HFFc6 (cell line): ENCODE measurements around the gene NPR2. TPM values are rescaled to one million over a fixed set of nuclear protein-coding genes. Genes with fewer than 3 reads are reported as not detected.

ENCODE experiments used
- DNase-seq: peaks from one replicate; pipeline ENCODE4 v3.0.0-alpha.2; 2018
- H3K27ac Mint-ChIP-seq: 2 replicates; pipeline ENCODE4 v1.8.0; 2020; ENCODE audit warnings: mild to moderate bottlenecking, mixed read lengths
- H3K27me3 Mint-ChIP-seq: 2 replicates; pipeline ENCODE4 v1.8.0; 2021; ENCODE audit warnings: mild to moderate bottlenecking, moderate library complexity, mixed read lengths; ENCODE audit not compliant: insufficient read depth
- H3K36me3 Mint-ChIP-seq: 2 replicates; pipeline ENCODE4 v1.8.0; 2021; ENCODE audit warnings: low read depth, mixed read lengths
- H3K4me1 Mint-ChIP-seq: 2 replicates; pipeline ENCODE4 v1.8.0; 2020; ENCODE audit warnings: low read depth, mixed read lengths
- H3K4me3 Mint-ChIP-seq: 2 replicates; pipeline ENCODE4 v1.8.0; 2020; ENCODE audit warnings: mild to moderate bottlenecking, moderate library complexity, mixed read lengths
- H3K9me3 Mint-ChIP-seq: 2 replicates; pipeline ENCODE4 v1.8.0; 2020; ENCODE audit warnings: mild to moderate bottlenecking, mixed read lengths
- CTCF ChIP-seq: fragments of 200-600 bp; sonication (generic); IDR thresholded peaks from 2 replicates; pipeline ENCODE4 v1.5.0; 2021; ENCODE audit warnings: antibody characterized with exemption, mild to moderate bottlenecking
- total RNA-seq, 6 experiments: library from RNA; stranded (reverse); fragmentation: NEBNext Ultra II Directional; extraction: Animal tissue kit (Norgen Biotek cat#: 25700); gene quantifications; 2 replicates in 1 of 6; 3 replicates in 5 of 6; pipeline ENCODE4 v1.2.3, GENCODE V29; 2021

Gene NPR2
- total RNA-seq, 6 experiments from 2014 or later = 38.3 to 48.5 (median 41.7) TPM

GRCh38 chr9:35844628-35845270 is 53.4 kb downstream of the NPR2 start:
- no peaks in the 10 kb centered on the region; the same call in none of the 2 replicates for H3K27me3 Mint-ChIP-seq
- DNase-seq = peak; percentile 90
- TF ChIP-seq CTCF = no peak
- H3K27ac Mint-ChIP-seq = peak overlapping the region; percentile 75
- peaks cover 45% of the 10 kb centered on the region for H3K4me1 Mint-ChIP-seq
- H3K36me3 Mint-ChIP-seq = no peaks in the 10 kb centered on the region
- no peaks in the 10 kb centered on the region for H3K9me3 Mint-ChIP-seq
- peak overlapping the region; percentile 33; the same call in 1 of the 2 replicates for H3K4me3 Mint-ChIP-seq

- Mint-ChIP-seq H3K4me3 (no peak overlapping the region), H3K27ac (peak overlapping the region; percentile 75; the same call in 1 of the 2 replicates)
- TF ChIP-seq CTCF = no peak
These were observed 54.7 kb downstream of the NPR2 start for GRCh38 chr9:35845824-35846771.

GRCh38 chr9:35847792-35848572 is 56.6 kb downstream of the NPR2 start:
- DNase-seq = peak; percentile 94
- Mint-ChIP-seq H3K4me1 (peaks cover 45% of the 10 kb centered on the region), H3K27ac (peak overlapping the region; percentile 83), H3K27me3 (no peaks in the 10 kb centered on the region; the same call in none of the 2 replicates), H3K9me3 (no peaks in the 10 kb centered on the region), H3K4me3 (peak overlapping the region; percentile 67), H3K36me3 (no peaks in the 10 kb centered on the region)
- TF ChIP-seq CTCF = no peak

More at GRCh38 chr9:35845824-35846771, 54.7 kb downstream of the NPR2 start:
- Mint-ChIP-seq H3K36me3 (no peaks in the 10 kb centered on the region), H3K4me1 (peaks cover 45% of the 10 kb centered on the region), H3K9me3 (no peaks in the 10 kb centered on the region), H3K27me3 (no peaks in the 10 kb centered on the region; the same call in none of the 2 replicates)
- no peak for DNase-seq

GRCh38 chr9:35852267-35852815 is 61.0 kb downstream of the NPR2 start:
- Mint-ChIP-seq H3K4me1 (peaks cover 19% of the 10 kb centered on the region), H3K27me3 (peaks cover 8% of the 10 kb centered on the region), H3K9me3 (no peaks in the 10 kb centered on the region), H3K27ac (no peak overlapping the region), H3K36me3 (no peaks in the 10 kb centered on the region), H3K4me3 (no peak overlapping the region)
- no peak for DNase-seq
- TF ChIP-seq CTCF = no peak
